ENCODE measurements around the gene IQCB1. TPM values are rescaled to one million over a fixed set of nuclear protein-coding genes. Genes with fewer than 3 reads are reported as not detected.

Gene IQCB1
- total RNA-seq, 1 experiment from 2014 or later, result 20.1 TPM

DNA sequence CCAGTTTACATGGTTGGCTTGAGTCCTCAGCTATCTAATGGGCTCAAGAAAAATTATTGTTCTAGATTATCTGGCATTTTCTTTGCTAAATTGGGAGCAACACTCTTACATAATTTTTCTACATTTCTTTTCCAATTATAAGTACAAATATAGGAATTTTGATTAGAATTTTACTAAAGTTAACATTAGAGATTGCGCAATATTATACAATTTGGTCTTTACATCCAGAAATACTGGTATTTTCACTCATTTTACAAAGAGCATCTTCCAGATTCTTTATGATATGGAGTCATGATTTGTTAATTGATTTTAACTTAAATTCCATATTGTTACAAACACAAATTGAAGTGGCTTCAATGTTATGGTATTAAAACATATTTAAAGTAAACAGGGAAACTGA, 65.6 kb downstream of the IQCB1 start:
- TF ChIP-seq POLR2AphosphoS5 (IDR thresholded peaks at IDR 0.05; ENCODE audit: low read depth, low read length) (no peak), SIN3A (IDR thresholded peaks at IDR 0.05; ENCODE audit: borderline replicate concordance, insufficient read depth, low read depth, low read length) (no peak), REST (IDR thresholded peaks at IDR 0.05; ENCODE audit: insufficient read depth in 1 of 2, low read depth in 2 of 2, low read length in 1 of 2) (no peak), CTCF (IDR thresholded peaks at IDR 0.05) (no peak), TCF7L2 (IDR thresholded peaks at IDR 0.05; ENCODE audit: low read depth, low read length) (no peak)
- Histone ChIP-seq H3K9me3 (ENCODE audit: control insufficient read depth, insufficient read depth, low read depth, low read length) (no peaks in the 10 kb centered on the region), H3K4me3 (ENCODE audit: low read depth in 2 of 2, low read length in 2 of 2) (no peak overlapping the region), H3K27me3 (ENCODE audit: control insufficient read depth, insufficient read depth, low read length) (no peaks in the 10 kb centered on the region), H3K36me3 (ENCODE audit: control insufficient read depth, insufficient read depth, low read length) (peaks cover 9% of the 10 kb centered on the region; the same call in 1 of the 2 replicates), H3K27ac (ENCODE audit: low read length) (no peak overlapping the region), H3K4me1 (ENCODE audit: control insufficient read depth, insufficient read depth, low read length) (no peaks in the 10 kb centered on the region)
- intact Hi-C loops (cut with micrococcal nuclease; ENCODE audit: unreplicated experiment) (no loop called here), in situ Hi-C loops (cut with HindIII; ENCODE audit: low pct_unique_long_range_greater_than_20kb, low sequenced_read_pairs) (no loop called here)
- CTCF ChIA-PET, result no interaction called here
- ATAC-seq, result no peak
- no TSS peak for BruUV-seq (replicated peaks)
- POLR2A ChIA-PET, result no interaction called here
- no peak for DNase-seq (ENCODE audit: low read depth, low spot score)

DNA sequence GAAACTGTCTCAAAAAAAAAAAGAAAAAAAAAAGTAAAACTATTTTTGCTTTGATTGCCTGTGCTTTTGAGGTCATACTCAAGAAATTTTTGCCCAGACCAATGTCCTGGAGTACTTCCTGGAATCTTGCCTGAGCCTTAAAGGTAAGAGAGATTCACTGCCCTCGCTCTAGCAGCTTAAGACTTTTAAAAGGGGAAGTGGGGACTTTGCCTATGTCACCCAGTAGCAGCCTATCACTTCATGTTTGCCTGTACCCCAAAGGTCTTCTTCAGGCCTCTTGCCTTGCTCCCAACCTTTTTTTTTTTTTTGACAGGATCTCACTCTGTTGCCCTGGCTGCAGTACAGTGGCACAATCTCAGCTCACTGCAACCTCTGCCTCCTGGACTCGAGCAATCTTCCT, 66.4 kb downstream of the IQCB1 start:
- intact Hi-C loops (cut with micrococcal nuclease; ENCODE audit: unreplicated experiment) (no loop called here), in situ Hi-C loops (cut with HindIII; ENCODE audit: low pct_unique_long_range_greater_than_20kb, low sequenced_read_pairs) (no loop called here)
- no peaks in the 10 kb centered on the region for H3K9me3 ChIP-seq (ENCODE audit: control insufficient read depth, insufficient read depth, low read depth, low read length)
- DNase-seq (ENCODE audit: low read depth, low spot score) (no peak), ATAC-seq (no peak)
- H3K36me3 ChIP-seq (ENCODE audit: control insufficient read depth, insufficient read depth, low read length), result peaks cover 9% of the 10 kb centered on the region; the same call in 1 of the 2 replicates
- BruUV-seq (replicated peaks), result no TSS peak
- CTCF ChIA-PET, result no interaction called here
- no peak overlapping the region for H3K27ac ChIP-seq (ENCODE audit: low read length)
- no peak overlapping the region for H3K4me3 ChIP-seq (ENCODE audit: low read depth in 2 of 2, low read length in 2 of 2)
- H3K4me1 ChIP-seq (ENCODE audit: control insufficient read depth, insufficient read depth, low read length), result no peaks in the 10 kb centered on the region
- TF ChIP-seq TCF7L2 (IDR thresholded peaks at IDR 0.05; ENCODE audit: low read depth, low read length), result no peak
- TF ChIP-seq CTCF (IDR thresholded peaks at IDR 0.05), result no peak
- TF ChIP-seq POLR2AphosphoS5 (IDR thresholded peaks at IDR 0.05; ENCODE audit: low read depth, low read length), result no peak
- TF ChIP-seq SIN3A (IDR thresholded peaks at IDR 0.05; ENCODE audit: borderline replicate concordance, insufficient read depth, low read depth, low read length), result no peak
- TF ChIP-seq REST (IDR thresholded peaks at IDR 0.05; ENCODE audit: insufficient read depth in 1 of 2, low read depth in 2 of 2, low read length in 1 of 2), result no peak
- no peaks in the 10 kb centered on the region for H3K27me3 ChIP-seq (ENCODE audit: control insufficient read depth, insufficient read depth, low read length)
- POLR2A ChIA-PET, result no interaction called here
